Skeletal muscle satellite cell (primary cell): ENCODE measurements around the gene VIP. TPM values are rescaled to one million over a fixed set of nuclear protein-coding genes. Genes with fewer than 3 reads are reported as not detected.
"Not testable (repeated sequence)": the region's sequence is repeated elsewhere in the genome, so short reads cannot be mapped to it uniquely, and the experiment has no call there.

Experiments used
- H3K27me3 ChIP-seq: 2 replicates; pipeline ENCODE4 v1.7.0; 2013; ENCODE audit warnings: low read length; ENCODE audit not compliant: control insufficient read depth, insufficient read depth
- H3K36me3 ChIP-seq: 2 replicates; pipeline ENCODE4 v1.7.0; 2013; ENCODE audit warnings: mild to moderate bottlenecking, control low read depth, low read length; ENCODE audit not compliant: insufficient read depth
- H3K4me1 ChIP-seq: 2 replicates; pipeline ENCODE4 v1.7.0; 2013; ENCODE audit warnings: low read length; ENCODE audit not compliant: control insufficient read depth, insufficient read depth
- H3K4me2 ChIP-seq: 2 replicates; pipeline ENCODE4 v1.7.0; 2013; ENCODE audit warnings: mild to moderate bottlenecking, low read length
- H3K4me3 ChIP-seq: 2 replicates; pipeline ENCODE4 v1.7.0; 2013; ENCODE audit warnings: low read length
- H3K9ac ChIP-seq: 2 replicates; pipeline ENCODE4 v1.7.0; 2013; ENCODE audit warnings: mild to moderate bottlenecking, low read depth, low read length, moderate library complexity
- H3K9me3 ChIP-seq: replicated peaks from 2 replicates; pipeline ENCODE4 v1.7.0; 2013; ENCODE audit warnings: mild to moderate bottlenecking, control low read depth, low read length
- total RNA-seq: library from RNA; depleted of rRNA; stranded (reverse); fragments of >200 nt; gene quantifications from 2 replicates; pipeline ENCODE4 v1.2.3, GENCODE V29; 2012; rRNA removed

VIP gene
- total RNA-seq = not detected in 2 replicates

DNA sequence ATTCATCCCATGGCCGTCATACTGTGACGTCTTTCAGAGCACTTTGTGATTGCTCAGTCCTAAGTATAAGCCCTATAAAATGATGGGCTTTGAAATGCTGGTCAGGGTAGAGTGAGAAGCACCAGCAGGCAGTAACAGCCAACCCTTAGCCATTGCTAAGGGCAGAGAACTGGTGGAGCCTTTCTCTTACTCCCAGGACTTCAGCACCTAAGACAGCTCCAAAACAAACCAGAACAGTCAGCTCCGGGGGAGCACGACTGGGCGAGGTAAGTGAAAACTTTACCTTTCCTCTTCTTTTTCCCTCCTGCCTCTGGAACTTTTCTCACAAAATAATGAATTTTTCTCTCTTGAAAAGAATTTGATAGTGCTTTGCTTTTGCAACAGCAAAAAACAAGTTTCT, at the start of gene VIP:
Gene VIP, plus strand, starts transcription at position 104 of the 400 bp plus-strand sequence. CDS start 1,381 bp downstream, outside the sequence.
- Histone ChIP-seq H3K4me2 (no peak within 1 kb of the TSS), H3K36me3 (no peaks in the 10 kb centered on the region), H3K27me3 (no peaks in the 10 kb centered on the region), H3K4me3 (no peak within 1 kb of the TSS), H3K4me1 (no peaks in the 10 kb centered on the region), H3K9me3 (no peaks in the 10 kb centered on the region), H3K9ac (no peak within 1 kb of the TSS)

DNA sequence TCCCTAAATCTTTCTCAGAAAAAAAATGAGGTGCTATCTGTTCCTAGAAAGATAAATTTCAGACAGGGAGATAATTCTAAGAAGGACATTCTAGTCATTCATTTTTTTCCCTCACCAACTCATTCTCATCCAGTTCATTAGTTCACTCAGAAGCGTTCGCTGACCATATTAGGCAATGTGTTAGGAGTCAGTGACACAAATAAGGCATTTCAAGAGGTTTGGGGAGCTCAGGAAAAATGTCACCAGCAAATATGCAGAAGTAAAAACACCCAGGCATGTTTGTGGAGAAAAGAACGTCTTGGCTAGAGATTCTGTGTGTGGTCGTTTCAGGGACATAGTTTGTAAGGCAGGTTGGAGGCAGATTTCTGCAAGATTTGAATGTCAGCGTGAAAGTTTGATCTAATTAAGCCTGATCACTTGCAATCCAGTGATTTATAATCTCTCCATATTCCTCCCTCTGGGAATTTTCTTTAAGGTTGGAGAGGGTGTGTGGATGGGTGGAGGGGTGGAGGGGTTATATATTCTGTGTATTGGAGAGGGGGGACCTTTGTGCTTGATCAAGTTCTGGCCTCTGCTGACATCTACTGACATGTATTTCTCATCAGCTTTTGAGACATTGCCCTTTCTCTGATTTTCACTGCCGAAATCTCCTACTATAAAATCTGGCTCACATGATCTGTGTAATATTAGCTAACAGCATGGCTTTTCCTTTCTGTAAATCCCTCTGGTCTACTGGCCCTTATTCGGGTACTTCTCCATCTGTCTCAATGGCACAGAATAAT, 49.3 kb upstream of the VIP start:
- Histone ChIP-seq H3K4me1 (peaks cover 11% of the 10 kb centered on the region), H3K27me3 (no peaks in the 10 kb centered on the region), H3K9ac (no peak overlapping the region), H3K9me3 (no peaks in the 10 kb centered on the region), H3K36me3 (no peaks in the 10 kb centered on the region), H3K4me2 (no peak overlapping the region), H3K4me3 (no peak overlapping the region)

DNA sequence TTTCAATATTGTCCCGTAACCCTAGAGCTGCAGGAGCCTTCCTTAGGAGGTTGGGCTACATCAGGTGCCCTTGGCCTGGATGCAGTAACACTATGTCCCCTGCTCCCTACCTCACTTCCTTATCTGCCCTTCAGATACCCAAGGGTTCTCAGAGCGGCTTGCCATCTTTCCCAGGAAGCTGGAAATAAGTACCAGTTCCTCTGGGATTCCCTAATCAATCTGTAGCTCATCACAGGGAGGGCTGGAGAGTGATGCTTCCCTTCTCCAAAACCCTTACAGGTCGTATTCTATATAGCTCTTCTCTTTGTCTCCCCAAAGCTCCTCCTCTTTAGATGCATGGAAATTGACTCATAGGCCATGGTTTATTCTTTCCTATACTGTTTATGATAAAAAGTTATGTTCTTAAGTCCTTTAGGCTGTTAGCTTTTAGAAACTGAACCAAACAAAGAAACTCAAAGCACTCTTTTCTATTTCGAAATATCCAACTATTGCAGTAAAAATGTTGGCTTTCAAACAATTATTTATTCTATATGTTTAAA, 48.7 kb upstream of the VIP start:
- no peaks in the 10 kb centered on the region for H3K36me3 ChIP-seq
- no peak overlapping the region for H3K4me3 ChIP-seq
- no peak overlapping the region for H3K4me2 ChIP-seq
- H3K27me3 ChIP-seq = no peaks in the 10 kb centered on the region
- peaks cover 7% of the 10 kb centered on the region for H3K4me1 ChIP-seq
- no peaks in the 10 kb centered on the region for H3K9me3 ChIP-seq
- H3K9ac ChIP-seq = no peak overlapping the region

DNA sequence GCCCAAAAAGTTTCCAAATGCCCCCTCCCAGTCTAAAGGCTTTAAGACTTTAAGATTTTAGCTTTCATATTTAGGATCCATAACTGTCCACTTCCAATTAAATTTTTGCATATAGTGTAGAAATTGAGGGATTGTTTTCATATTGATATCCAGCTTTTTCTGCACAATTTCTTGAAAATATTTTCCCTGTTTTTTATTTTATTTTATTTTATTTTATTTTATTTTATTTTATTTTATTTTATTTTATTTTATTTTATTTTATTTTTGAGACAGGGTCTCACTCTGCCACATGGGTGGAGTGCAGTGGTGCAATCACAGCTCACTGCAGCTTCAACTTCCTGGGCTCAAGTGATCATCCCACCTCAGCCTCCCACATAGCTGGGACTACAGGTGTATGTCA, 46.8 kb upstream of the VIP start:
- H3K27me3 ChIP-seq, H3K4me1 ChIP-seq, H3K4me3 ChIP-seq, H3K4me2 ChIP-seq, H3K36me3 ChIP-seq, H3K9me3 ChIP-seq, H3K9ac ChIP-seq: not testable (repeated sequence)

DNA sequence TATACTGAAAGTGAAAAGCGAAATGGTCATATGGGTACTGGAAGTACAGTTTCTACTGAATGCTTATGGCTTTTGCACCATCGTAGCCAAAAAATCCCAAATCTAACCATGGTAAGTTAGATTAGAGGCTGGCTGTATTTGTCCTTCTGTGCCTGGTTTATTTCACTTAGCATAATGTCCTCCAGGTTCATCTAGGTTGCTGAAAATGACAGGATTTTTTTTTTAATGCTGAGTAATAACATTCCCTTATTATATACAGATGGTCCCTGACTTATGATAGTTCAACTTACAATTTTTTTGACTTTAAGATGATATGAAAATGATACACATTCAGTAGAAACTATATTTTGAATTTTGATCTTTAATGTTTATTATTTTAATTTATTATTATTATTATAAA, 45.3 kb upstream of the VIP start:
- H3K4me2 ChIP-seq = no peak overlapping the region
- H3K4me1 ChIP-seq = no peaks in the 10 kb centered on the region
- H3K9ac ChIP-seq = no peak overlapping the region
- H3K27me3 ChIP-seq = no peaks in the 10 kb centered on the region
- no peaks in the 10 kb centered on the region for H3K9me3 ChIP-seq
- no peaks in the 10 kb centered on the region for H3K36me3 ChIP-seq
- no peak overlapping the region for H3K4me3 ChIP-seq

DNA sequence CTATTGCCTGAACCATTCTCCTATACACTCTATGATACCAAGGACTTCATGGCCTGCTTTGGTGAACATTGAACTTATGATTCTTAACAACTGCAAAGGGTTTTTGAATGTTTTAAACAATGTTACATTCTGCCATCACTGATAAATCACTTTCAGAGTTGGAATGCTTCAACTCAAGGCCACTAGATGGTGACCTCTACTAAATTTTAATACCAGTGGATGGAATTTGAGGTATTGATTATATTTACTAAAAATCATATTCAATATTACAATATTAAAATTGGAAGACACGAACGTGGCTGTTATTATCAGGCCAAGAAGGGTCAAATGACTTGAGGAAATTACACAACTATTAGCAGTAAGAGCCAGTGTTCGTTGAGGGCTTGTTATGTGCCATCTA, 34.3 kb upstream of the VIP start:
- no peaks in the 10 kb centered on the region for H3K9me3 ChIP-seq
- H3K4me1 ChIP-seq = no peaks in the 10 kb centered on the region
- H3K27me3 ChIP-seq = no peaks in the 10 kb centered on the region
- no peak overlapping the region for H3K9ac ChIP-seq
- H3K36me3 ChIP-seq = no peaks in the 10 kb centered on the region
- no peak overlapping the region for H3K4me2 ChIP-seq
- H3K4me3 ChIP-seq = no peak overlapping the region

DNA sequence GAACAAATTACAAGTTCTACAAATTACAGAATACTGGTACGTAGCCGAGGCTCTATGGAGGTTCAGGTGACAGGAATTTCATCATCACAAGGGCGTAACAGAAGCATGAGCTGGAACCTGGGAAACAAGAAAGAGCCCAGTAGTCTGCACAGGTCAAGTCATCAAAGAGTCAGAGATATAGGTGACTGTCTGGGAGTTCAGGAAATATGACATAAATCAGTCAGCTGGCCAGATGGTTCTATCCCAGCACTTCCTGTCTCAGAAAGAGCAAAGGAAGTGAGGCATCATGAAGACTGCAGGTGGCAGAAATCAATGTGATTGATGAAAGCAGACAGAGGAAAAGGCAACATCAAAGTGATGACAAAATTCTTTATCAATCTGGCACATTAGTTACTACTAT, 29.6 kb upstream of the VIP start:
- Histone ChIP-seq H3K36me3 (no peaks in the 10 kb centered on the region), H3K9ac (no peak overlapping the region), H3K4me2 (no peak overlapping the region), H3K4me3 (no peak overlapping the region), H3K27me3 (no peaks in the 10 kb centered on the region), H3K9me3 (no peaks in the 10 kb centered on the region), H3K4me1 (no peaks in the 10 kb centered on the region)

DNA sequence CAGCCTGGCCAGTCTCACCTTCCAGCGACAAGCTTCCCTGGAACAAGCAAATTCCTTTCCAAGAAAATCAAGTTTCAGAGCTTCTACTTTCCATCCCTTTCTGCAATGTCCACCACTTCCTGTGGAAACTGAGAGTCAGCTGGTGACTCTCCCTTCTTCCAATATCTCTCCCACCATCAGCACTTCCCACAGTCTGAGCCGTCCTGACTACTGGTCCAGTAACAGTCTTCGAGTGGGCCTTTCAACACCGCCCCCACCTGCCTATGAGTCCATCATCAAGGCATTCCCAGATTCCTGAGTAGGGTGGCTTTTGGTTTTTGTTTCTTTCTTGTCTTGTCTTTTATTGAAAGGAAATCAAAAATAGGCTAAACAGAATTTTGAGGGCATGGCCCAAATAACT, 28.6 kb upstream of the VIP start:
- no peak overlapping the region for H3K4me3 ChIP-seq
- H3K27me3 ChIP-seq = no peaks in the 10 kb centered on the region
- H3K9ac ChIP-seq = no peak overlapping the region
- no peak overlapping the region for H3K4me2 ChIP-seq
- no peaks in the 10 kb centered on the region for H3K36me3 ChIP-seq
- no peaks in the 10 kb centered on the region for H3K9me3 ChIP-seq
- no peaks in the 10 kb centered on the region for H3K4me1 ChIP-seq

DNA sequence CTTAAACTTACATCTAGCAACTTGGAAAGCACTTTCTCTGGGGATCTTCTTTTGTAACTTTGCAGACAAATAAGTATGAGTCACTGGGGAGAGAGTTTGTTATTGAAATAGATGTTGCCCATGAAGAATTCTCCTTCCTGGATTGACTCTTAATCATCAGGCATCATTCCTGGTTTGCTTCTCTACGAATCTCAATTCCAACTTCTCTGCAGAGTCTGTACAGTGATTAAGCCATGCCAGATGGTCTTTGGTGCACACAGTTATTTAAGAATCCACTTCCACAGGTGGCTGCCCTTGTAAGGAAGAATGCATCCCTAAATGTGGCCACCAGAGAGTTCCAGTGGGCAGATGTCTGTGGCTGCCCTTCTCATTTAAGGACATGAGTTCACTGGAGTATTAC, 27.2 kb upstream of the VIP start:
- no peaks in the 10 kb centered on the region for H3K4me1 ChIP-seq
- H3K9ac ChIP-seq = no peak overlapping the region
- H3K4me2 ChIP-seq = no peak overlapping the region
- H3K4me3 ChIP-seq = no peak overlapping the region
- H3K36me3 ChIP-seq = no peaks in the 10 kb centered on the region
- no peaks in the 10 kb centered on the region for H3K27me3 ChIP-seq
- H3K9me3 ChIP-seq = no peaks in the 10 kb centered on the region

DNA sequence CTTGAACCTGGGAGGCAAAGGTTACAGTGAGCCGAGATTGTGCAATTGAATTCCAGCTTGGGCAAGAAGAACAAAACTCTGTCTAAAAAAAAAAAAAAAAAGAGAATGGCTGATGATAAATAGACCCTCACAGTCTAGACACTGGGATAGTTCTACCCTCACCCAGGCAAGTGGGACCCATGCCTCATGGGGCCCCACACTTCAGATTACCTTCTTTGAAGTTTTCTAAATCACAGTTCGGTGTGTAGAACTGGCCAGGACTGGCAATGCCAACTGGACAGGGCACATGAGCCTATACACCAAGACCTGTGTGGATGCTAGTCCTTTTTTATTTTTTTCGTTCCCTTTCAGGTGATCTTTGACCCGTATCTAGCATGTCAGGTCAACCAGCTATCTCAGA, 24.3 kb upstream of the VIP start:
- no peak overlapping the region for H3K4me2 ChIP-seq
- no peaks in the 10 kb centered on the region for H3K27me3 ChIP-seq
- no peaks in the 10 kb centered on the region for H3K9me3 ChIP-seq
- no peak overlapping the region for H3K4me3 ChIP-seq
- H3K4me1 ChIP-seq = no peaks in the 10 kb centered on the region
- H3K9ac ChIP-seq = no peak overlapping the region
- no peaks in the 10 kb centered on the region for H3K36me3 ChIP-seq

DNA sequence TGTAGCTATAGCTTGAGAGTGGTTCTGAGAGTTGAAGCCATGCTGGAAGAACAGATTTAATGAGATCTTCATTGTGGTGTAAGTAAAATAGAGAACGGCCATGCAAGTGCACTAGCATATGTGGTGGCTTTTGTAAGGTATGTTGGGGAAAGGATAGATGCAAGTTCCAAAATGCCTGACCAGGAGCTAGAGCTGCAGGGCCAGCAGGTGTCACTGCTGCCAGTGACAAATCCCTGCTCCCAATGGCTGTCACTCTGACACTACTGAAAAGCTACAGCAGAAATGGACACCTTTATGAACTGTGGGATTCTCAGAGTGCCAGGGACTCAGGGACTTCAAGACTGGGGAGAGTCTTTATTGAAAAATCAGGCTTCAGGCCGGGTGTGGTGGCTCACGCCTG, 23.1 kb upstream of the VIP start:
- no peaks in the 10 kb centered on the region for H3K9me3 ChIP-seq
- no peak overlapping the region for H3K4me3 ChIP-seq

DNA sequence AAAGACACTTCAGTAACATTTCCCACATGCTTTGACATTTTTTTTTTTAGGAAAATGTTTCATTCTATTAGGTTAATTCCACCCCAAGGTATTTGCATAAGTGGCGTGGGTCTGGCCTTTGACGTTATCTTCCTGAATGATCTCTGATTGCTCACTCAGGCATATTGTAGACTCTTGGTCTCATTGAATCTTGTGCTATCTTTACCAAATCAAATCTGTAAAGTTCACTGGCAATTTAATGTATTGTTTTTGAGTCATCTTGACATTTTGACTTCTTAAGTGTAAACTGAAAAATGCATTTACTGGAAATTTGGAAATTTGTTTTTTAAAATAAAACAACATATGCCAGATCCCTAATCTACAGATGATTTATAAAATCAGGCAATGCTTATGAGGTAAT, 16.0 kb upstream of the VIP start:
- Histone ChIP-seq H3K9ac (no peak overlapping the region), H3K4me2 (no peak overlapping the region), H3K27me3 (no peaks in the 10 kb centered on the region), H3K4me1 (no peaks in the 10 kb centered on the region), H3K4me3 (no peak overlapping the region), H3K9me3 (no peaks in the 10 kb centered on the region), H3K36me3 (no peaks in the 10 kb centered on the region)

More for the DNA sequence above, 23.1 kb upstream of the VIP start:
- Histone ChIP-seq H3K36me3 (no peaks in the 10 kb centered on the region), H3K9ac (no peak overlapping the region), H3K27me3 (no peaks in the 10 kb centered on the region), H3K4me1 (no peaks in the 10 kb centered on the region), H3K4me2 (no peak overlapping the region)
